Esophagus (tissue), 2 donors: Measurements from ENCODE around the gene RBM19. TPM values are rescaled to one million over a fixed set of nuclear protein-coding genes. Genes with fewer than 3 reads are reported as not detected.
A peak's percentile ranks its signal among the peaks of the same experiment; 100 is the strongest.
"Not testable (repeated sequence)": the region's sequence is repeated elsewhere in the genome, so short reads cannot be mapped to it uniquely, and the experiment has no call there.

Source experiments
- H3K27ac ChIP-seq, 2 donors: one replicate each; pipeline ENCODE4 v1.5.1; 2013; ENCODE audit warnings: low read depth in 2 of 2, mild to moderate bottlenecking in 2 of 2, inconsistent platforms in 1 of 2, low read length in 1 of 2, moderate library complexity in 1 of 2
- H3K27me3 ChIP-seq, 2 donors: one replicate each; pipeline ENCODE4 v1.6.1; 2013; ENCODE audit warnings: low read length in 2 of 2, control low read depth in 1 of 2, mild to moderate bottlenecking in 1 of 2; ENCODE audit not compliant: insufficient read depth in 2 of 2, control insufficient read depth in 1 of 2
- H3K36me3 ChIP-seq, 2 donors: one replicate each; pipeline ENCODE4 v1.6.1; 2013; ENCODE audit warnings: low read length in 1 of 2; ENCODE audit not compliant: control insufficient read depth in 2 of 2, insufficient read depth in 2 of 2
- H3K4me1 ChIP-seq, 2 donors: one replicate each; pipeline ENCODE4 v1.6.1; 2013; ENCODE audit warnings: low read length in 1 of 2; ENCODE audit not compliant: control insufficient read depth in 2 of 2, insufficient read depth in 2 of 2
- H3K4me3 ChIP-seq, 2 donors: one replicate each; pipeline ENCODE4 v1.5.1; 2013; ENCODE audit warnings: low read length in 2 of 2, mild to moderate bottlenecking in 2 of 2, low read depth in 1 of 2, moderate library complexity in 1 of 2
- H3K9me3 ChIP-seq, 2 donors: one replicate each; pipeline ENCODE4 v1.6.1; 2013; ENCODE audit warnings: mild to moderate bottlenecking in 2 of 2, low read depth in 1 of 2, low read length in 1 of 2, moderate library complexity in 1 of 2; ENCODE audit not compliant: control insufficient read depth in 2 of 2, insufficient read depth in 1 of 2
- WGBS, 2 donors: extraction: QIAGEN DNeasy Blood & Tissue Kit; methylation state at CpG; one replicate each; pipeline ENCODE4 v1.1.7; 2013; 5-methylcytosine and 5-hydroxymethylcytosine counted together
- polyA plus RNA-seq, 2 donors: library from polyadenylated mRNA; stranded (reverse); fragments of 200-250 nt; gene quantifications; one replicate each; pipeline ENCODE4 v1.2.3, GENCODE V29; 2013
- donor health status: healthy with polysubstance abuse.
- donor health status: Bipolar disorder and iron deficiency.

RBM19 gene
- polyA plus RNA-seq, 2 donors, result 10.2 to 18.5 TPM

DNA sequence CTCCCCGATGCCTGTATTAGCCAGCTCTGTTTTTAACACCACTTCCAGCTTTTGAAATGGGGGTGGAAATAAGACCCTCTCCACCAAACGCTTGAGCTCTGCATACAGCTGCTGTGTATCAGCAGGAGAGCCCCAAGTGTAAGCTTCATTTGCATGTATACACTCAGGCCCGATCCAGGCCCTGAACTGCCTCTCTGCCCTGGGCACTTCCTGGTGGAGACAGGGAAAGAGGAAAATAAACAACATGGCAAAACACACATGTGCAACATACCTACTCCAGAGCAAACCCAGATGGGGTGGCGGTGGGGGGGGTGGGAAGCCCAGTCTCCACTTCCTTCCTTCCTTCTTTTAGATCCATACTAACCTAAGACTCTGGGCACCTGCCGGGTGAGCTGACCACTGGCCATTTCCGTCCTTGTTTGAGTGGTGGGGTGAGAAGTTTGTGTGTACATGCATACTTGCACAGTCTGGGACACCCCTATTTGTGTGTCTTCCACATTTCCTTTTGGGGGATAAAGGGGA is 55.3 kb downstream of the RBM19 start:
- Histone ChIP-seq H3K9me3 (no peaks in the 10 kb centered on the region), H3K4me1 (peaks cover 0 to 2% of the 10 kb centered on the region in 2 donors), H3K36me3 (peaks cover 7 to 31% of the 10 kb centered on the region in 2 donors), H3K27ac (no peak overlapping the region), H3K27me3 (no peaks in the 10 kb centered on the region), H3K4me3 (no peak overlapping the region)
- WGBS, 2 donors, result 77 to 78% methylated on average over 6 of the region's 6 CpGs

DNA sequence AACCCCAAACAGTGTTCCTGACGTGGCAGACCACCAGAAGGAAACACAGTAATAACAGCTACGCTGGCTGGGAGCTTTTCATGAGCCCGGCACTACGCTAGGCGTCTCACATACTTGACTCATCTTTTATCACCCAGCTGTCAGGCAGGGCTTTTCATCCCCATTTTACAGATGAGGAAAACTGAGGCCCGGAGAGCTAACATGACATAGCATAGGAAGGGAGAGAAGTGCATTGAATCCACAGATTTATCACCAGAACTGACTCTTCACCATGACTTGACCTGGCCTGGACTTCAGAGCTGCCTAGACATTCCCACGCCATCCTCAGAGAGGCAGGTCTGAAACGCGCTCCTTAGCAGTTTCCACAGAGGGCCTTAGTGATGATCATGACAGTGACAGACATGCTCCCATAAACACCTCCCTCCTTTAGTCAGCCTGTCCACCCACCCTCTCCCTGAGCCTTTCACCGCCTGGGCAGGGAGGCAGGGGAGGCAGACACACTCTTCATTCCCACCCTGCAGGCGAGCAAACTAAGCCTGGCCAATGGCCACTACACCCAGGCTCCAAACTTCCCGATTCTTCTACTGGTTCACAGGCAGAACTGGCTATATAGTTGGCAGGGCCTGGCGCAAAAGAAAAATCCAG is 56.2 kb downstream of the RBM19 start:
- H3K4me3 ChIP-seq, result no peak overlapping the region
- WGBS, 2 donors, result 94 to 96% methylated on average over 13 of the region's 13 CpGs
- H3K36me3 ChIP-seq, result peaks cover 7 to 26% of the 10 kb centered on the region in 2 donors

DNA sequence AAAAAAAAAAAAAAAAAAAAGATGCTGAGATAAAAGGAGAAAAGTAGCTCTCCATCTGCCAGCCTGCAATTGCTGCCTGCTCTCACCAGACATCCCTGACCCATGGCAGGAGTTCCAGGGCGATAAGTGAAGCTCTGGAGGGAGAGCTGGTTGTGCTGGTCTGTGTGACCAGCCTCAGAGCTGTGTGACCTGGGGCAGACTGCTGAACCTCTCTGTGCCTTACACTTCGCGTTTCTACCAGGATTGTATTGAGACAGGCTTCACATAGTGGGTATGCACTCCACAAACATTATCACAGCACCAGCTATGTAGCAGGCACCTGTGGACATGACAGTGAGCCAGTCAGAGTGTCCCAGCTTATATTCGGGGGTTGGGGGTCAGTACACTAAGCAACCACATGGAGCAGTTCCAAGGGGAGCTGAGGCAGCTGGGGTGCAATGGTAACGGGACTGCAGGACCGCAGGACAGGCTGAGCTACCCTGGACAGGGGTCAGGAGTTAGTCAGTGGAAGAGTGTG is 57.5 kb downstream of the RBM19 start:
- H3K36me3 ChIP-seq, result peaks cover 11 to 30% of the 10 kb centered on the region in 2 donors
- H3K27me3 ChIP-seq, result no peaks in the 10 kb centered on the region
- H3K4me3 ChIP-seq, result no peak overlapping the region
- H3K27ac ChIP-seq, result no peak overlapping the region
- H3K4me1 ChIP-seq, result no peaks in the 10 kb centered on the region
- H3K9me3 ChIP-seq, result no peaks in the 10 kb centered on the region
- 90 to 91% methylated on average over 6 of the region's 6 CpGs for WGBS, 2 donors

More for the DNA sequence above, 56.2 kb downstream of the RBM19 start:
- Histone ChIP-seq H3K27ac (no peak overlapping the region), H3K27me3 (no peaks in the 10 kb centered on the region), H3K9me3 (no peaks in the 10 kb centered on the region), H3K4me1 (peaks cover 0 to 2% of the 10 kb centered on the region in 2 donors)

DNA sequence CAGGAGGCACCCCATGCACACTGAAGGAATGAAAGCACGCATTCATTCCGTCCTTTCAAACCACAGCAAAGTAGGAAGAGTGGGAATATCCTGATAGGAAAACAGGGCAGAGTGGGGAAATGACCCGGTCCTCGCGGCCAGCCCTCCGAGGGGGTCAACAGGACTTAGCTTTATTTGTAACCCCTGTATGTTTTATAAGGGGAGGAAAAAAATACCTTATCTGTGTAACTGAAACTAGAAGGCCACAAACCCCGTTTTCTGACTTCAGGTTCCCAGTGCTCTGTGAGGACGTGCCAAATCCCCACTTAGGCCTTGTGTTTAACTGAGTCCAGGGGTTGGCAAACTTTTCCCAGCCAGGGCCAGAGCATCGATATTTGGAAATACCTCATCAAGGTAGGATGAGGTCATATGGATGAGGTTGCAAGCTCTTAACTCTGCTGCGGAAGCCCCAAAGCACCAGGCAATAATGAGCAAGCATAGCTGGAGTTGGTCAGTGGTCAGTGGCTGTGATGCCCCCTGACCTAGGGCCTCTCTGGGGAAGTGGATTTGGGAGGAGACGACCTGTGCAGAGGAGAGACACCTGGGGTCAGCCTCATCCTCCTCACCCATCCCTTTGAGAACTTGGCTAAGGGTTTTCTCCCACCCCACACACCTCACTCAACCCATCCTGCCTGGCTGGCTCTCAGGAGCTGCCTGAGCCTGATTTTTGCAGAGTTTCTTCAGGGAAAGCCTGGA is 58.5 kb downstream of the RBM19 start:
- Histone ChIP-seq H3K4me3 (no peak overlapping the region), H3K27ac (no peak overlapping the region), H3K9me3 (no peaks in the 10 kb centered on the region), H3K27me3 (no peaks in the 10 kb centered on the region), H3K4me1 (no peaks in the 10 kb centered on the region), H3K36me3 (peaks cover 11 to 30% of the 10 kb centered on the region in 2 donors)
- 94% methylated on average over 11 of the region's 11 CpGs for WGBS, 2 donors

DNA sequence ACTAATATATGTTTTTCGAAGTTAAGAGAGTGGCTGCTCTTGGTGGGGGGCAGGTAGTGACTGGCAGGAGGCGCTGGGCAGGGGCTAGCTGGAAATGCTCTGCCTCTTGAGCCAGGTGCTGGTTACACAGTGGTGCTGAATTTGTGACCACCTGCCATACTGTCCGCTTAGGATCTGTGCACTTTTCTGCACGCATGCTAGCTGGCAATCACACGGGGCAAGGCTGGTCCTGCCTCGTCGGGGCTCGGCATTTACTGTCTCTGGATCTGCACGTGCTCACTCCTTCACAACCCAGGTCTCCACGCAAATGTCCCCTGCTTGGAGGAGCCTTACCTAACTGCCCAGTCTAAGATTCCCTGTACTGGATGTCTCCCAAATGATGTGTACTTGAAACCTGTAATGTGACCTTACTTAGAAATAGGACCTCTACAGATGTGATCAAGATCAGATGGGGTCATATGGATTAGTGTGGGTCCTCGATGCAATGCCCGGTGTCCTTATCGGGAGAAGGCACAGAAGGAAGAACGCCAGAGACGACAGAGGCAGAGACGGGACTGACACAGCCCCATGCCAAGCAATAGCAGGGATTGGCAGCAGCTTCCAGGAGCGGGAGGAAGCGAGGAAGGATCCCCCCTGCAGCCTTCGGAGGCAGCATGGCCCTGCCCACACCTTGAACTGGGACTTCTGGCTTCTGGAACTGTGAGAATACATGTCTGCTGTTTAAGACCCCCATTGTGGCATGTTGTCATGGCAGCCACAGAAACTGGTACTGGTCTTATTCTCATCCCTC is 59.5 kb downstream of the RBM19 start:
- H3K4me3 ChIP-seq, result no peak overlapping the region
- 96 to 98% methylated on average over 19 of the region's 19 CpGs for WGBS, 2 donors
- no peaks in the 10 kb centered on the region for H3K9me3 ChIP-seq
- H3K4me1 ChIP-seq, result no peaks in the 10 kb centered on the region
- no peak overlapping the region for H3K27ac ChIP-seq
- H3K27me3 ChIP-seq, result no peaks in the 10 kb centered on the region
- H3K36me3 ChIP-seq, result peaks cover 7 to 30% of the 10 kb centered on the region in 2 donors

GRCh38 chr12:113905829-113906228 is 60.3 kb downstream of the RBM19 start:
- Histone ChIP-seq H3K36me3 (peaks cover 4 to 28% of the 10 kb centered on the region in 2 donors), H3K27ac (no peak overlapping the region)
- 78 to 90% methylated on average over 4 of the region's 4 CpGs for WGBS, 2 donors

GRCh38 chr12:113903381-113903863 is 62.7 kb downstream of the RBM19 start:
- Histone ChIP-seq H3K4me3 (no peak overlapping the region), H3K27me3 (no peaks in the 10 kb centered on the region), H3K27ac (no peak overlapping the region), H3K4me1 (no peaks in the 10 kb centered on the region), H3K9me3 (no peaks in the 10 kb centered on the region), H3K36me3 (peaks cover 4 to 21% of the 10 kb centered on the region in 2 donors)
- WGBS, 2 donors, result 66 to 71% methylated on average over 4 of the region's 4 CpGs

More at GRCh38 chr12:113905829-113906228, 60.3 kb downstream of the RBM19 start:
- Histone ChIP-seq H3K4me1 (no peaks in the 10 kb centered on the region), H3K9me3 (no peaks in the 10 kb centered on the region), H3K4me3 (no peak overlapping the region), H3K27me3 (no peaks in the 10 kb centered on the region)

DNA sequence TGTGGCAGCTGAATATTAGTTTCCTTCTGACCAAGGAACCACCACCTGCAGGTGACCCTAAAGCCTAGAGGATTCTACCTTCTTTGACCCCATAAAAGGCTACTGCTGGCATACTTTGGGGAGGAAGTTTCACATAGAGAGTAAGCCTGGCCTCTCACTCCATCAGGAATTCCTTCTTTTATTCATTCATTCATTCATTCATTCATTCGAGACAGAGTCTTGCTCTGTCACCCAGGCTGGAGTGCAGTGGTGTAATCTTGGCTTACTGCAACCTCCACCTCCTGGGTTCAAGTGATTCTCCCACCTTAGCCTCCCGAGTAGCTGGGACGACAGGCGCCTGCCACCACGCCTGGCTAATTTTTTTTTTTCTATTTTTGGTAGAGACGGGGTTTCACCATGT is 64.8 kb downstream of the RBM19 start:
- 92 to 96% methylated on average over 6 of the region's 6 CpGs for WGBS, 2 donors
- not testable (repeated sequence) for H3K9me3 ChIP-seq, H3K27ac ChIP-seq, H3K27me3 ChIP-seq, H3K36me3 ChIP-seq, H3K4me1 ChIP-seq, H3K4me3 ChIP-seq

- no peak overlapping the region for H3K4me3 ChIP-seq
- H3K27me3 ChIP-seq, result no peaks in the 10 kb centered on the region
- no peaks in the 10 kb centered on the region for H3K9me3 ChIP-seq
- H3K27ac ChIP-seq, result peak overlapping the region; percentile 18 to 70
- H3K4me1 ChIP-seq, result peaks cover 0 to 3% of the 10 kb centered on the region in 2 donors
- WGBS, 2 donors, result 54 to 72% methylated on average over 2 of the region's 2 CpGs
- H3K36me3 ChIP-seq, result peaks cover 4 to 6% of the 10 kb centered on the region in 2 donors
These were observed 65.4 kb downstream of the RBM19 start for GRCh38 chr12:113900716-113901115.
